Measurements from ENCODE around the gene PLXND1.

The PLXND1 gene

DNA sequence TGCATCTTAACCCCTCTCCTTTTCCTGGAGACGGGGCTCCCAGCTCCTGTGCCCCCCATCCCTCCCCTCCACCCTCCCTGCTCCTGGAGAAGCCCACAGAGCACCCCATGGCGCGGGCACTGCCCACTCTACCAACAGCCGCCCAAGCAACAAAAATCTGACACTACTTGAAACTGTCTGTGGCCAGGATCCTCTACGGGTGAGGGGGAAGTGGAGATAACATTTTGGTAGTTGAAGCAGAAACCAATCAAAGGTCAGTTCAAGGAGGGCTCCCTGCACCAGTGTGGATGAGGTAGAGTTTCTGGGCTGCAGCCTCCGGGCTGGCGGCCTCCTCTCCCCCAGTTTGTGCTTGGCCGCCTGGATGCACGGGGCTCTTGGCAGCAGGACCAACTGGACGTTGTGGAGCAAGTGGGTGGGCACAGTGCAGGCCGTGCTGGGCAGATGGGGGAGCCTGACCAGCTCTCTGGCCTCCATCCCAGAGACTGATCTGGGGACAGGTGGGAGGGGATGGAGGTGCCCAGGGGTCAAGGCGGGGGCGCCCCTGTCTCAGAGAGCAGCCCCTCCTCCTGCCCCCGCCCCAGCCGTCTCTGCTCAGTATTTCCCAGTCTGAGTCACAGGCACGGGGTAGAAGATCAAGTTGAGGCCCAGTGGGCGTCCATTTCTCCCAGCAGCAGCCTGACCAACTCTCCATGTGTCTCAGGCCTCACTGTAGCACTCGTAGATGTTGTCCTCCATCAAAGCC lies 50.7 kb downstream of the PLXND1 start:
- DNase-seq (ENCODE audit: low spot score), result no peak
- peak overlapping the region; percentile 22 to 89 for H3K27ac ChIP-seq
- H3K4me3 ChIP-seq, result no peak overlapping the region
- TF ChIP-seq, protein P1, sequence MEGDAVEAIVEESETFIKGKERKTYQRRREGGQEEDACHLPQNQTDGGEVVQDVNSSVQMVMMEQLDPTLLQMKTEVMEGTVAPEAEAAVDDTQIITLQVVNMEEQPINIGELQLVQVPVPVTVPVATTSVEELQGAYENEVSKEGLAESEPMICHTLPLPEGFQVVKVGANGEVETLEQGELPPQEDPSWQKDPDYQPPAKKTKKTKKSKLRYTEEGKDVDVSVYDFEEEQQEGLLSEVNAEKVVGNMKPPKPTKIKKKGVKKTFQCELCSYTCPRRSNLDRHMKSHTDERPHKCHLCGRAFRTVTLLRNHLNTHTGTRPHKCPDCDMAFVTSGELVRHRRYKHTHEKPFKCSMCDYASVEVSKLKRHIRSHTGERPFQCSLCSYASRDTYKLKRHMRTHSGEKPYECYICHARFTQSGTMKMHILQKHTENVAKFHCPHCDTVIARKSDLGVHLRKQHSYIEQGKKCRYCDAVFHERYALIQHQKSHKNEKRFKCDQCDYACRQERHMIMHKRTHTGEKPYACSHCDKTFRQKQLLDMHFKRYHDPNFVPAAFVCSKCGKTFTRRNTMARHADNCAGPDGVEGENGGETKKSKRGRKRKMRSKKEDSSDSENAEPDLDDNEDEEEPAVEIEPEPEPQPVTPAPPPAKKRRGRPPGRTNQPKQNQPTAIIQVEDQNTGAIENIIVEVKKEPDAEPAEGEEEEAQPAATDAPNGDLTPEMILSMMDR (IDR thresholded peaks at IDR 0.05), result no peak

DNA sequence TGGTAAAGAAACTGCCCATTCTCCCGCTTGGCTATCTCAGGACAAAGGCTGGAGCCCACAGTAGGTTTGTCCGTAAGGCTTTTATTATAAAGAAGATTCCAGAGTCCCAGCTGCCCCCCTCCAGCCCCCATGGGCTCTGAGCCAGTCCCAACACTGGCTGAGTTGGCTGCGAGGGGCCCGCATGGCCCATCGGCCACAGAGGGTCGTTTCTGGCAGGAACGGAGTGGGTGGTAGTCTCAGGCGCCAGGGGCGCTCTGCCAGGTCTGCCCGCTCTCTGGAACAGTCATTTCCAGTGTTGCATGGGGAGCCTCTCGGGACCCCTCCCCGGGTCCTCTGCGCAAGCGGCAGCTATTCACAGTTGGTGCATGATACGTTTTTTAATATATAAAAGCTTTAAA lies 51.3 kb downstream of the PLXND1 start:
- TF ChIP-seq, protein P1 (IDR thresholded peaks at IDR 0.05), result no peak
- peak overlapping the region; percentile 22 to 61 for H3K27ac ChIP-seq
- no peak for DNase-seq (ENCODE audit: low spot score)
- H3K4me3 ChIP-seq, result no peak overlapping the region

DNA sequence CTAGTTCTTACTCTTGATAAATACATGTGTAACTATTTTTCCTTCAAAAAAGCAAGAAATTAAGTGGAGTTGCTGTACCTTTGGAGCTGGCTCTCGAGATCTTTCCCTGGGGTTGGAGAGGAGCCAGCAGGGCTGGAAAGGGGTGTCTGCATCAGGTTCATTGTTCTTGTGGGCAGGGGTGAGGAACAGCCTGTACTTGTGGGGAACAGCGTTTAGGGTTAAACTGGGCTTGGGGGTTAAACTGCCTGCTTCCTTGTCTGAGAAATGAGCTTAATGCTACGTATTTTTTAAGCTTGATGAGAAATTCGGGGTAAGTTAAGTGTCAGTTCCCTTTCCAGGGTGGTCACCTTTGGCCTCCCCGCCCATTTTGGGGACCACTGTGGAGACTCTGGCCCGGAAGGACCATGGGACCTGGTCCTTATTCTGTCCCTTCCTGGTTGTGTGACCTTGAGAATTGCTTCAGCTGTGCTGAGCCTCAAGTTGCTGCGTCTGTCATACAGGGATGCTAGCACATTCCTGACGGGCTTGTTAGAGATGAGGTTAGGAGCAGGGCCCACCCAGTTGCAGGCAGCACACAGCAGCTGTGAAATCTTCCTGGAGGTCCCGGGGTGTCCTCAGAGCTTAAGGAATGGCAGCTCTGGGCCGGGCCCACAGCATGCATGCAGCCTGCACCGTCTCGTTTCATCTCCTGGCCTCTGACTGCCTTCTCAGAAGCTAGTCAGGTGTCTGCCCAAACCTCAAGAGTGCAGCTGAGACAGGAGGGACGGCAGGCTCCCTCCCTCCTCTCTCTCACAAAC lies 51.9 kb downstream of the PLXND1 start:
- H3K4me3 ChIP-seq, result no peak overlapping the region
- peak overlapping the region; percentile 22 to 61 for H3K27ac ChIP-seq
- TF ChIP-seq, protein P1 (IDR thresholded peaks at IDR 0.05), result no peak
- DNase-seq (ENCODE audit: low spot score), result no peak

DNA sequence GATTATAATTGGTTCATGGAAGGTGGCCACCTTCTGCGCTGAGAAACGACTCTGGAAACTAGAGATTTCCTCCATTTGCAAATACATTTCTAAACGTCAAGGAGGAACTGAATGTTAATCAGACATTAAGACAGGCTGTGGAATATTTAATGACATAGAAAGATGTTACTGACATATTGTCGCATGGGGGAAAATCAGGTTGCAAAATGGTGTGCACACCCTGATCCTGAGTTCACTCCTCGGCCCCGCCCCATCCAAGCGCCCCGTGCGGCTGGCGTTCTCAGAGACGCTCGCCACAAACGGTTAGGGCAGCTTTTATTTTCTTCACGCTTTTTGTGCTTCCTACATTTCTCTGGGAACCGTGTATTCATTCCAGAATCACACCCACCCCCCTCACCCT lies 52.8 kb downstream of the PLXND1 start:
- no peak overlapping the region for H3K27ac ChIP-seq
- H3K4me3 ChIP-seq, result no peak overlapping the region
- TF ChIP-seq, protein P1 (IDR thresholded peaks at IDR 0.05), result no peak
- DNase-seq (ENCODE audit: low spot score), result no peak

DNA sequence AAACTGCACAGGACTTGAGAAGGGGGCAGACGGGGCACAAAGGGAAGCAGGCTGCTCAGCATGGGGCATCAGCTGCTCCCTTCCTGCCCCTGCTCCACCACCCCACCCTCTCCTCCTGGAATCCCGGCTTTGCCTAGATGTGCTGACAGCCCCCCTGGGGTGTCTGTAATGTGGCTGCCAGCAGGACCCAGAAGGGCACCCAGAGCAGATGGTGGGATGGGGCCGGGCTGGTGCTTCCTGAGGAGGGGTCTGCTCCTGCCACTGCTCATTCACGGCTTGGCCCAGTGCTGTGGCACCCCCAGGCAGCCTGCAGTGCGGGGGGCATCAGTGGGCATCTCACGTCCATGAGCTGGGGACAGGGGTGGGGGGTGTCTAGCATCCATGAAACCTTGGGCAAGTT lies 53.3 kb downstream of the PLXND1 start:
- H3K4me3 ChIP-seq, result no peak overlapping the region
- DNase-seq (ENCODE audit: low spot score), result no peak
- TF ChIP-seq, protein P1 (IDR thresholded peaks at IDR 0.05), result no peak
- no peak overlapping the region for H3K27ac ChIP-seq

DNA sequence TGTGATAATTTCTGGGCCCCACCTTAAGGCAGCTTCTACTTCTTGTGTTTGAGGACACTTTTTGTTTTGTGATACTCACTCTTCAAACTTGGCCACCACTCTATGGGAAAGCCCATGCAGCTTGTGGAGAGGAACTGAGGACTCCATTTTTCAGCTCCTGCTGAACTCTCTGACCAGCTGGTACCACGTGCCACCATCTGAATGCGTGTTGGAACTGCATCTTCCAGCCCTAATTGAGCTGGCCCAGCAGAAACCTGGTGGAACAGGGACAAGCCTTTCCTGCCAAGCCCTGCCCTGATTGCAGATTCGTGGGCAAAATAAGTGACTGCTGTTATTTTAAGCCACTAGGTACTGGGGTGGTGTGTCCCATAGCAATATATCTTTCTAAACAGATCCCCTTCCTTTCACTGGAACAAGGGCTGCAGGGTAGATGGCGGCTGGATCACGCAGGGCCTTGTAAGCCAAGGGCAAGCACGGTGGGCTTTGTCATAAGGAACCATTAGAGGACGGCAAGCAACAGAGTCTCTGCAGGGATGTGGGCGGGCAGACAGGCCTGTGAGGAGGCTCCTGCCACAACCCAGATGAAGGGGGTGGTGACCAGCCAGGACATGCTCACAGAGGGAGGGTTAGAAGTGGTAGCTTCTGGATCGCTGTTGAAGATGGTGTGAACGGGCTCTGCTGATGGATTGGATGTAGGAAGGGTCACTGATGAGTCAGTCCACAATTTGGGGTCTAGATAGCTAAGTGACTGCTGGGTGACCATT lies 54.0 kb downstream of the PLXND1 start:
- no peak for DNase-seq (ENCODE audit: low spot score)
- H3K27ac ChIP-seq, result peak overlapping the region in 1 of 2 donors; percentile 32

More for the DNA sequence above, 54.0 kb downstream of the PLXND1 start:
- no peak overlapping the region for H3K4me3 ChIP-seq
- TF ChIP-seq, protein P1 (IDR thresholded peaks at IDR 0.05), result no peak
